Measurements from ENCODE around the gene ASTN1.

ASTN1 gene

DNA sequence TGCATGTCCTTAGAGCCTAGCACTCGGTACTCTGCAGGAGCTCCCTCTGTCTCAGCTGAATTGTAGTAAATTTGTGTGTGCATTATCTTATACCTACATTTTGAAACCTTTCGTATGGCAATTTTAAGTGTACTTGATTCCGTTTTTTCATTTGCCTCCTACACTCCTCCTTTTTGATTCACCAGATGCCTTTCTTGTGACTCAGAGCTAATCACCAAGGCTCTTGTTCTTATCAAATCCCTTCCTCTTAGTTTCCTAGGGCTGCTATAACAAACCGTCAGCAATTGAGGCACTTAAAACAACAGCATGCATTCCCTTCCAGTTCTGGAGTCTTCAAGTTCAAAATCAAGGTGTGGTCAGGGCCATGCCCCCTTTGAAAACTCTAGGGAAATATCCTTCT, 261.0 kb downstream of the ASTN1 start:
- peak; percentile 54 for DNase-seq (ENCODE audit: low read depth)
- TF ChIP-seq, protein P1, sequence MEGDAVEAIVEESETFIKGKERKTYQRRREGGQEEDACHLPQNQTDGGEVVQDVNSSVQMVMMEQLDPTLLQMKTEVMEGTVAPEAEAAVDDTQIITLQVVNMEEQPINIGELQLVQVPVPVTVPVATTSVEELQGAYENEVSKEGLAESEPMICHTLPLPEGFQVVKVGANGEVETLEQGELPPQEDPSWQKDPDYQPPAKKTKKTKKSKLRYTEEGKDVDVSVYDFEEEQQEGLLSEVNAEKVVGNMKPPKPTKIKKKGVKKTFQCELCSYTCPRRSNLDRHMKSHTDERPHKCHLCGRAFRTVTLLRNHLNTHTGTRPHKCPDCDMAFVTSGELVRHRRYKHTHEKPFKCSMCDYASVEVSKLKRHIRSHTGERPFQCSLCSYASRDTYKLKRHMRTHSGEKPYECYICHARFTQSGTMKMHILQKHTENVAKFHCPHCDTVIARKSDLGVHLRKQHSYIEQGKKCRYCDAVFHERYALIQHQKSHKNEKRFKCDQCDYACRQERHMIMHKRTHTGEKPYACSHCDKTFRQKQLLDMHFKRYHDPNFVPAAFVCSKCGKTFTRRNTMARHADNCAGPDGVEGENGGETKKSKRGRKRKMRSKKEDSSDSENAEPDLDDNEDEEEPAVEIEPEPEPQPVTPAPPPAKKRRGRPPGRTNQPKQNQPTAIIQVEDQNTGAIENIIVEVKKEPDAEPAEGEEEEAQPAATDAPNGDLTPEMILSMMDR (conservative IDR thresholded peaks at IDR 0.05; ENCODE audit: control insufficient read depth, insufficient read depth, low read depth, low read length), result no peak
- no peak overlapping the region for H3K4me3 ChIP-seq (ENCODE audit: control insufficient read depth, low read depth, low read length)

DNA sequence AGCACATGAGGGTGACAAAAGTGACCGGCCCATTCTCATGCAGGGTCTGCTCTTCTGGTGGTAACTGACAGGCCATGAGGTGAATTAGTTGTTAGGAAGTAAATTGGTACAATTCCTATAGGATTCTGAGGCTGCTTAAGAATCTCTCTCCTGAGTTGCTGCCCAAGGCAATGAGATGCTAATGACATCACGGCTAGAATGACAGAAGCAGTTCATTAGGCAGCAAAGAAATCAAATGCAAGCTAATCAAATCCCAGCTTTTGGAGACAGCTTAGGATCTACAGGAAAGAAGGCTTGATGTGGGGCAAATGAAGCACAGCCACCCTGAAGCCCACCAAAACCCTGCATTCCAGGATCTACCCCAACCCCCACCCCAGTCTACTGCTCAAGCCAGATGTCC, 265.2 kb downstream of the ASTN1 start:
- TF ChIP-seq, protein P1 (conservative IDR thresholded peaks at IDR 0.05; ENCODE audit: control insufficient read depth, insufficient read depth, low read depth, low read length), result no peak
- DNase-seq (ENCODE audit: low read depth), result no peak
- no peak overlapping the region for H3K4me3 ChIP-seq (ENCODE audit: control insufficient read depth, low read depth, low read length)

DNA sequence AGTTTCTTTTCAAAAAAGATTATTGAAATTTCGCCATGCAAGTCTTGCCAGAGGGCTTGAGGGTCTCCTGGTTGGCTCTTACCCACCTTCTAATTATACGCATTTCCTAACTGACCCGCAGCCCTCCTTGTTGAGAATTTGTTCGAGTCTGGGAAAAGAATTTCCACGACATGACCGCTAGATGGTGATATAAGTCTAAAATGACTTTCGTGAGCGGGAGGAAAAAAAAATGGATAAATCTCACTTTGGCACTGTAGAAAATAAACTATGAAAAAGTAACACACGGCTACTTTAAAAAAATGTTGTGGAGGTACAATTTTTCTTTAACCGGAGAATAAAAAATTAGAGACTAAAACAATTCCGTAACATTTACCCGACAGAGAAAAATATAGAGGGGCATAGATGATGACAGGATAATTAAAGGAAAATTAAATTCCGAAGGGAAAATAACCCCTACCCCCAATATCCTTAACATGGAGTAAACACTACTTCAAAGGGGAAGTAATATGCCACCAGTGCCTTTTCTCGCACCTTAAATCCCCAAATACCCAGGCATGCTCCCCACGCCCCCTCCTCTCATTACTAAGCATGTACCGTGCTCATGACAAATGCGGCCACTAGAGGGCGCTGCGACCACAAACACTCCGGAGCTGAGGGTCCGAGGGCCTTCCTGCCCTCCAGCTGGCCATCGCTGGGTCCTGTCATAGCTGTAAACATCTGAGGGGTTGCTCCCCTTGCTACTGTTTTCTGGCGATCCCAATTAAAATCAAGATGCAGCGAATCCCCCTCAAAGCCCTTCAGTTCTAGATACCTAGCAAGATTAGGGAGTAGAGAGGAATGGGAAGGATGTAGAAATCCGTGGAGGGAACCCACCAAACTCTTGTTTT, 266.9 kb downstream of the ASTN1 start:
- H3K4me3 ChIP-seq (ENCODE audit: control insufficient read depth, low read depth, low read length), result peak overlapping the region; percentile 6
- peak; percentile 68 for DNase-seq (ENCODE audit: low read depth)
- TF ChIP-seq, protein P1 (conservative IDR thresholded peaks at IDR 0.05; ENCODE audit: control insufficient read depth, insufficient read depth, low read depth, low read length), result peak; percentile 87

DNA sequence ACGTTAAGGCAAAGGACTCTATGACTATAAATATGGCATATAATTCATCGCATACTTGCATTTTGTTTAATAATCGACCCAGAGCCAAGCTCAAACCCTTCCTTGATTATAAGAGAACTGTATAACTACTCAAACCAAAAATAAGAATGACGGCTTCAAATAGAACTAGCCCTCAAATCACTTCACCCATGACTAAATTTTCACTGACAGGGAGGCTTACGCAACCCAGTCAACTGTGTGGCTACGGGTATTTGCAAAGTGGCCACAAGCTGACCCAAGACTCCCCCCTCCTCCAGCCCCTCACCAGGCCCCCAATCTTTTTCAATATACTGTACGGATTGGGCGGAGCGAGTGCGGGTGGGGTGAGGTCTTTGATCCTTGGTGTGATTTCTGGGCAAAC, 268.3 kb downstream of the ASTN1 start:
- no peak for DNase-seq (ENCODE audit: low read depth)
- TF ChIP-seq, protein P1 (conservative IDR thresholded peaks at IDR 0.05; ENCODE audit: control insufficient read depth, insufficient read depth, low read depth, low read length), result no peak
- H3K4me3 ChIP-seq (ENCODE audit: control insufficient read depth, low read depth, low read length), result no peak overlapping the region

DNA sequence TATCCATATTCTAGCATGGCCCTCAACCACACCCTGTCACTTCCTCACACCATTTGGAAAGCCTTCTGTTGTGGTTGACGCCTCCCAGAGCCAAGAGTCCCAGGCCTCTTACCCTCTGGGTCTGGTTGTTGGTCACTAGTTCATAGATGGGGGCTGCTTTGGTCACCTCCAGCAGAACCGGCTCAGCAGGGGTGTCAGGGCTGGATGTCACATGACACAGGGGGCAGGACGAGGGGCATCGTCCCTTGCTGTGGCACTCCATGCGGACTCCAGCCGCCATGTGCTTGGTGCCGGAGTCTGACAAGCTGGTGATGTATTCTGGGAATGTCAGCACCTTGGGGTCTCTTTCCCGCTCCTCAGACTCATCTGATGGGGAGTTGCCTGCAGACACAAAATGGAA, 270.1 kb downstream of the ASTN1 start:
- H3K4me3 ChIP-seq (ENCODE audit: control insufficient read depth, low read depth, low read length), result no peak overlapping the region
- TF ChIP-seq, protein P1 (conservative IDR thresholded peaks at IDR 0.05; ENCODE audit: control insufficient read depth, insufficient read depth, low read depth, low read length), result no peak
- no peak for DNase-seq (ENCODE audit: low read depth)

DNA sequence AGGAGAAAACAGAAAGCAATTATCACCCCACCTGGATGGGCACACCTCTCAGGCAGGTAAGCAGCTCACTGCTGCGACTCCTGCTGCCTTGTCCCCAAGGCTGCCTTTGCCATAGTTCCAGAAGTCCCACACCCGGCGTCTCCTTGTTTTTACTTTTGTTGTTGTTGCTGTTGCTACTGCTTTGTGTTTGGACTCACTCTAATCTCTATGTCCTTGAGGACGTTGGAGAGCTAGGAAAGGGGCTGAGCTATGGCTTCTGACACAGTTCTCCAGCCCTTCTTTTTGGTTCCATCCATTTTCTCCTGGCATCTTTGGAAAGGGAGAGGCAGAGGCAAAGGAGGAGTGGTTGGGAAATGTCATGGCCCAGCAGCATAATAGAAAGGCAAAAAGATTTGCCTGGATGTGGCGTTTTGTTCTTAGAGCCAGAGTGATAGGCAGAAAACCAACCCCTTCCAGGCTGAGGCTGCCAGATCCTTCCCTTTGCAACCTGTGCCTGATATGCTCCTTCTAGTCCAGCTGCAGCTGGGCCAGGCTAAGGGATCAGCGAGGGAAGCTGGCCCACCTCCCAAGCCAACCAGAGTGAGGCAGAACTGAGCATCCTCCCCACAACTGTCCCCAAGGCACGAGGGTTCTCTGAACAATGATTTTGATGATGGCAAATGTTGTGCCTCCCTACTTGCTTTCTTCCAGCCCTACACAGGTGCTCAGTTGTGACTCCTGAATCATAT, 270.7 kb downstream of the ASTN1 start:
- TF ChIP-seq, protein P1 (conservative IDR thresholded peaks at IDR 0.05; ENCODE audit: control insufficient read depth, insufficient read depth, low read depth, low read length), result no peak
- no peak for DNase-seq (ENCODE audit: low read depth)
- no peak overlapping the region for H3K4me3 ChIP-seq (ENCODE audit: control insufficient read depth, low read depth, low read length)

Measured in fibroblast of mammary gland (primary cell).